Activated B cell treated with CpG ODN at 0.5 μM for 24 hours (primary cell): Measurements from ENCODE around the gene PRADC1. TPM values are rescaled to one million over a fixed set of nuclear protein-coding genes. Genes with fewer than 3 reads are reported as not detected.

Experiments
- ATAC-seq: fragments of 200-7000 bp; cut with Tn5 transposase; one replicate; pipeline ENCODE4 v1.10.0; 2021; ENCODE audit warnings: low read depth, mild to moderate bottlenecking, moderate library complexity
- CTCF ChIA-PET: fragments of 350-600 bp; sonication (Branson Sonifier 250); formaldehyde crosslinking; loops from one replicate; lab custom pipeline; 2021; ENCODE audit warnings: antibody characterized with exemption; lab: Charles Lee
- POLR2A ChIA-PET: fragments of 350-600 bp; sonication (Branson Sonifier 250); formaldehyde crosslinking; loops from one replicate; lab custom pipeline; 2021; ENCODE audit warnings: antibody characterized with exemption; lab: Charles Lee
- DNase-seq: peaks from one replicate; pipeline ENCODE4 v3.0.0; 2022
- H3K27ac Mint-ChIP-seq: one replicate; pipeline ENCODE4 v1.8.0; 2020; ENCODE audit warnings: mixed read lengths
- H3K27me3 Mint-ChIP-seq: one replicate; pipeline ENCODE4 v1.8.0; 2021; ENCODE audit warnings: mixed read lengths
- H3K36me3 Mint-ChIP-seq: one replicate; pipeline ENCODE4 v1.8.0; 2021; ENCODE audit warnings: low read depth, mixed read lengths
- H3K4me1 Mint-ChIP-seq: one replicate; pipeline ENCODE4 v1.8.0; 2021; ENCODE audit warnings: mixed read lengths
- H3K4me3 Mint-ChIP-seq: one replicate; pipeline ENCODE4 v1.8.0; 2020; ENCODE audit warnings: mild to moderate bottlenecking, mixed read lengths
- H3K9me3 Mint-ChIP-seq: one replicate; pipeline ENCODE4 v1.8.0; 2020; ENCODE audit warnings: mixed read lengths
- CTCF ChIP-seq: fragments of 200-600 bp; IDR thresholded peaks from one replicate; pipeline ENCODE4 v1.8.0; 2022; ENCODE audit warnings: antibody characterized with exemption, mild to moderate bottlenecking
- intact Hi-C: fragments of 100-400 bp; cut with micrococcal nuclease; formaldehyde crosslinking; loops from one replicate; pipeline ENCODE4 v1.15.1; 2024
- total RNA-seq: library from RNA; stranded (reverse); gene quantifications from 2 replicates; pipeline ENCODE4 v1.2.3, GENCODE V29; 2022

The PRADC1 gene
- total RNA-seq, 1 donor from 2014 or later, result 4.6 TPM

- DNase-seq (no peak), ATAC-seq (no peak)
- no peaks in the 10 kb centered on the region for H3K9me3 Mint-ChIP-seq
- intact Hi-C loops, result no loop called here
- H3K4me1 Mint-ChIP-seq, result peaks cover 3% of the 10 kb centered on the region
- no peaks in the 10 kb centered on the region for H3K27me3 Mint-ChIP-seq
- ChIA-PET POLR2A (interaction anchor here (0.7 kb wide), 1 partner anchor 640 kb away, joined by 3 read pairs; no protein-coding TSS in a partner anchor), CTCF (no interaction called here)
- H3K27ac Mint-ChIP-seq, result no peak overlapping the region
- TF ChIP-seq CTCF, result no peak
- H3K36me3 Mint-ChIP-seq, result peaks cover 49% of the 10 kb centered on the region
- no peak overlapping the region for H3K4me3 Mint-ChIP-seq
These were observed 29.1 kb upstream of the PRADC1 start for GRCh38 chr2:73262108-73262651.

- intact Hi-C loops, result no loop called here
- CTCF ChIA-PET, result no interaction called here
- no peak for TF ChIP-seq CTCF
These were observed 27.4 kb upstream of the PRADC1 start for GRCh38 chr2:73260338-73260984.

GRCh38 chr2:73259704-73260337, 26.8 kb upstream of the PRADC1 start:
- ChIA-PET CTCF (no interaction called here), POLR2A (no interaction called here)
- Mint-ChIP-seq H3K4me1 (no peaks in the 10 kb centered on the region), H3K36me3 (peaks cover 49% of the 10 kb centered on the region), H3K9me3 (no peaks in the 10 kb centered on the region), H3K27ac (no peak overlapping the region), H3K4me3 (no peak overlapping the region), H3K27me3 (no peaks in the 10 kb centered on the region)
- intact Hi-C loops, result no loop called here
- DNase-seq (no peak), ATAC-seq (no peak)
- TF ChIP-seq CTCF, result no peak

More at GRCh38 chr2:73260338-73260984, 27.4 kb upstream of the PRADC1 start:
- no peak overlapping the region for H3K4me3 Mint-ChIP-seq
- H3K27me3 Mint-ChIP-seq, result no peaks in the 10 kb centered on the region
- no peak overlapping the region for H3K27ac Mint-ChIP-seq
- no peak for ATAC-seq
- peaks cover 44% of the 10 kb centered on the region for H3K36me3 Mint-ChIP-seq
- DNase-seq, result no peak
- no peaks in the 10 kb centered on the region for H3K9me3 Mint-ChIP-seq
- no peaks in the 10 kb centered on the region for H3K4me1 Mint-ChIP-seq
- POLR2A ChIA-PET, result no interaction called here

- Mint-ChIP-seq H3K4me3 (no peak overlapping the region), H3K36me3 (peaks cover 52% of the 10 kb centered on the region), H3K4me1 (no peaks in the 10 kb centered on the region), H3K27ac (no peak overlapping the region), H3K27me3 (no peaks in the 10 kb centered on the region), H3K9me3 (no peaks in the 10 kb centered on the region)
- no peak for TF ChIP-seq CTCF
- CTCF ChIA-PET, result no interaction called here
- ATAC-seq (no peak), DNase-seq (no peak)
- intact Hi-C loops, result no loop called here
- POLR2A ChIA-PET, result no interaction called here
These were observed 26.2 kb upstream of the PRADC1 start for GRCh38 chr2:73259276-73259675.

GRCh38 chr2:73258913-73259215, 25.8 kb upstream of the PRADC1 start:
- no peak overlapping the region for H3K27ac Mint-ChIP-seq
- ATAC-seq (no peak), DNase-seq (no peak)
- intact Hi-C loops, result no loop called here
- H3K4me3 Mint-ChIP-seq, result no peak overlapping the region
- no peak for TF ChIP-seq CTCF
- ChIA-PET POLR2A (no interaction called here), CTCF (no interaction called here)
- H3K4me1 Mint-ChIP-seq, result no peaks in the 10 kb centered on the region
- H3K36me3 Mint-ChIP-seq, result peaks cover 52% of the 10 kb centered on the region
- H3K27me3 Mint-ChIP-seq, result no peaks in the 10 kb centered on the region
- H3K9me3 Mint-ChIP-seq, result no peaks in the 10 kb centered on the region
